Parathyroid adenoma (tissue), 2 donors: Measurements from ENCODE around the gene HSH2D.
"Not testable (repeated sequence)": the region's sequence is repeated elsewhere in the genome, so short reads cannot be mapped to it uniquely, and the experiment has no call there.

ENCODE experiments used
- H2AFZ ChIP-seq: fragments of 300-600 bp; sonication (generic); one replicate; pipeline ENCODE4 v1.7.0; 2017; ENCODE audit warnings: antibody characterized with exemption, mild to moderate bottlenecking
- H3K27ac ChIP-seq: fragments of 300-600 bp; sonication (generic); one replicate; pipeline ENCODE4 v1.7.0; 2017
- H3K27me3 ChIP-seq: fragments of 300-600 bp; sonication (generic); one replicate; pipeline ENCODE4 v1.7.0; 2017; ENCODE audit warnings: low read length; ENCODE audit not compliant: control insufficient read depth, insufficient read depth
- H3K36me3 ChIP-seq: fragments of 300-600 bp; sonication (generic); one replicate; pipeline ENCODE4 v1.7.0; 2017; ENCODE audit warnings: low read length; ENCODE audit not compliant: control insufficient read depth, insufficient read depth
- H3K4me1 ChIP-seq: fragments of 300-600 bp; sonication (generic); one replicate; pipeline ENCODE4 v1.7.0; 2017; ENCODE audit warnings: control low read depth
- H3K4me2 ChIP-seq: fragments of 300-600 bp; sonication (generic); one replicate; pipeline ENCODE4 v1.7.0; 2017; ENCODE audit warnings: low read length
- H3K4me3 ChIP-seq: fragments of 300-600 bp; sonication (generic); one replicate; pipeline ENCODE4 v1.7.0; 2017; ENCODE audit warnings: low read depth, low read length
- H3K79me2 ChIP-seq: fragments of 300-600 bp; sonication (generic); one replicate; pipeline ENCODE4 v1.7.0; 2017; ENCODE audit warnings: control low read depth
- H3K9ac ChIP-seq: fragments of 300-600 bp; sonication (generic); one replicate; pipeline ENCODE4 v1.7.0; 2017; ENCODE audit warnings: mild to moderate bottlenecking
- H3K9me3 ChIP-seq: fragments of 300-600 bp; sonication (generic); one replicate; pipeline ENCODE4 v1.7.0; 2017; ENCODE audit warnings: low read length; ENCODE audit not compliant: control insufficient read depth
- TF ChIP-seq, protein P1 (sequence below): fragments of 300-600 bp; sonication (generic); IDR thresholded peaks from one replicate; pipeline ENCODE4 v1.7.0; 2017; ENCODE audit warnings: antibody characterized with exemption, mild to moderate bottlenecking
- donor health status: primary hyperparathyroidism.

Gene HSH2D

DNA sequence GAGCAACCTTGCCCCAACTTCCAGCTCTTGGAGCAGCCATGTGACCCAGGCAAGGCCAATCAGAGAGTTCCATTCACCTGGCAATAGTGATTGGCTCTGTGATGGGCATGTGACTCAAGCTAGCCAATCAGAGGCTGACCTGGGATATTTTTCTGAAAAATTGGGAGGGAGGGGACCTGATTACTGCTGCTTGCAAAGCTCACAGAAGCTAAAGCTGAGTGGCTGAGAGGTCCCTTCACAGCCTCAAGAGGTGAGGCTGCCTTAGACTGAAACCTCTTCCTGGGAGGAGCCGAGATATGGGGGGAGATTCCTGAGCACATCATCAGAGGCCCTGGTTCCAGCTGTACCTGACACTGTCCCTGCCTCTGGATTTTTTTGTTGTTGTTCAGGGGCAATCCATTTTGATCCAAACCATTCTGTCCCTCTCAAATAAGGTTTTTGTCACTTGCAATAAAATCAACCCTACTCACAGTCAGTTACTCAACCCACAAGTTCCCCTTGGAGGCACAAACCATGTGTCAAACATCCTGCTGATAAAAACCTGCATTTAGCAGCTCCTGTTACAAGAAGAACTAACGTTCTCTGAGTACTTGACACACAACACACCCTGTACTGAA lies 25.1 kb downstream of the HSH2D start:
- H3K4me3 ChIP-seq, result no peak overlapping the region
- H3K79me2 ChIP-seq, result no peaks in the 10 kb centered on the region
- H3K9me3 ChIP-seq, result no peaks in the 10 kb centered on the region
- H3K9ac ChIP-seq, result no peak overlapping the region
- no peaks in the 10 kb centered on the region for H3K36me3 ChIP-seq
- H3K4me2 ChIP-seq, result no peak overlapping the region
- H3K27ac ChIP-seq, result no peak overlapping the region
- no peaks in the 10 kb centered on the region for H3K4me1 ChIP-seq
- H3K27me3 ChIP-seq, result no peaks in the 10 kb centered on the region
- no peak overlapping the region for H2AFZ ChIP-seq
- TF ChIP-seq, protein P1, sequence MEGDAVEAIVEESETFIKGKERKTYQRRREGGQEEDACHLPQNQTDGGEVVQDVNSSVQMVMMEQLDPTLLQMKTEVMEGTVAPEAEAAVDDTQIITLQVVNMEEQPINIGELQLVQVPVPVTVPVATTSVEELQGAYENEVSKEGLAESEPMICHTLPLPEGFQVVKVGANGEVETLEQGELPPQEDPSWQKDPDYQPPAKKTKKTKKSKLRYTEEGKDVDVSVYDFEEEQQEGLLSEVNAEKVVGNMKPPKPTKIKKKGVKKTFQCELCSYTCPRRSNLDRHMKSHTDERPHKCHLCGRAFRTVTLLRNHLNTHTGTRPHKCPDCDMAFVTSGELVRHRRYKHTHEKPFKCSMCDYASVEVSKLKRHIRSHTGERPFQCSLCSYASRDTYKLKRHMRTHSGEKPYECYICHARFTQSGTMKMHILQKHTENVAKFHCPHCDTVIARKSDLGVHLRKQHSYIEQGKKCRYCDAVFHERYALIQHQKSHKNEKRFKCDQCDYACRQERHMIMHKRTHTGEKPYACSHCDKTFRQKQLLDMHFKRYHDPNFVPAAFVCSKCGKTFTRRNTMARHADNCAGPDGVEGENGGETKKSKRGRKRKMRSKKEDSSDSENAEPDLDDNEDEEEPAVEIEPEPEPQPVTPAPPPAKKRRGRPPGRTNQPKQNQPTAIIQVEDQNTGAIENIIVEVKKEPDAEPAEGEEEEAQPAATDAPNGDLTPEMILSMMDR, result no peak

DNA sequence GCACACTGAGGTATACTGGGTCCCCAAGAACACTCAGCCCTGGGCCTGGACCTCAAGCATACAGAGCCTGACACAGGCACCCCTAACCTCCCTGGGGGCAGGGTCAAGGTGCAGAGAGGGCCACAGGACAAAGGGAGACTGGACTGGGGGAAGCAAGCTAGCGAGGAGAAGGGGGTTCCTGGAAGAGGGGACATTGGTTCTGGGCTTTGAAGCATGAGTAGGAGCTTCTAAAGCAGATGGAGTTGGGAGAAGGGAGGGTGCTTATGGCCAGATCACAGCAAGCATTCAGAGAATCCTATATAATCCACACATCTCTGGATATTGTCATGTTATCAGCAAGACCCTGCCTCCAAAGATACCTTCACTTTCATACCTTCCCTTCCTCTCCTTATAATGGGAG lies 26.6 kb downstream of the HSH2D start:
- H3K4me2 ChIP-seq, result no peak overlapping the region
- no peak overlapping the region for H3K27ac ChIP-seq
- H3K27me3 ChIP-seq, result no peaks in the 10 kb centered on the region
- H2AFZ ChIP-seq, result no peak overlapping the region
- H3K9ac ChIP-seq, result no peak overlapping the region
- H3K4me3 ChIP-seq, result no peak overlapping the region
- TF ChIP-seq, protein P1, result no peak
- no peaks in the 10 kb centered on the region for H3K4me1 ChIP-seq
- no peaks in the 10 kb centered on the region for H3K79me2 ChIP-seq
- no peaks in the 10 kb centered on the region for H3K36me3 ChIP-seq
- no peaks in the 10 kb centered on the region for H3K9me3 ChIP-seq

GRCh38 chr19:16175954-16176353 lies 32.5 kb downstream of the HSH2D start:
- TF ChIP-seq, protein P1, result no peak
- no peaks in the 10 kb centered on the region for H3K27me3 ChIP-seq
- H3K27ac ChIP-seq, result no peak overlapping the region
- no peak overlapping the region for H3K4me3 ChIP-seq
- no peak overlapping the region for H2AFZ ChIP-seq
- H3K36me3 ChIP-seq, result no peaks in the 10 kb centered on the region
- H3K4me2 ChIP-seq, result no peak overlapping the region
- H3K4me1 ChIP-seq, result no peaks in the 10 kb centered on the region
- no peaks in the 10 kb centered on the region for H3K79me2 ChIP-seq
- H3K9ac ChIP-seq, result no peak overlapping the region
- H3K9me3 ChIP-seq, result no peaks in the 10 kb centered on the region

GRCh38 chr19:16178866-16179265 lies 35.4 kb downstream of the HSH2D start:
- not testable (repeated sequence) for H3K4me1 ChIP-seq, H3K27me3 ChIP-seq, H2AFZ ChIP-seq, H3K9me3 ChIP-seq, H3K27ac ChIP-seq, H3K9ac ChIP-seq, H3K4me3 ChIP-seq, H3K36me3 ChIP-seq, H3K4me2 ChIP-seq, H3K79me2 ChIP-seq

DNA sequence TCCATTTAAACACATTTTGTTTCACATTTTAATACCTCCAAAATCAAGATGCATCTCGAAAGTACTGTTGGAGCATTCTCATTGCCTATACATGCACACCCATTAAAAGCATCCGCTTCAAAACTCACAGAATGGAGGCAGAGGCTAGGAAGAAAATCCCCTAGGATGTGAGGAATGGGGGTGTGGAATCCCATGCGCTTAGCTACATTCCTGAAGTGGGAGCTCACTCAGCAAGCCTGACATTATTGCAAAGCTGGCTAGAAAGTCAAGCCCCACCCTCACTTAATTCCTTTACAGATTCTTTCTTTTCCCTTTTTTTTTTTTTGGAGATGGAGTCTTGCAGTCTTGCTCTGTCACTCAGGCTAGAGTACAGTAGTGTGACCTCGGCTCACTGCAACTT lies 37.1 kb downstream of the HSH2D start:
- TF ChIP-seq, protein P1, result no peak

More for the DNA sequence above, 37.1 kb downstream of the HSH2D start:
- H3K4me2 ChIP-seq, result no peak overlapping the region
- H3K4me1 ChIP-seq, result no peaks in the 10 kb centered on the region
- no peak overlapping the region for H3K9ac ChIP-seq
- no peak overlapping the region for H3K27ac ChIP-seq
- no peak overlapping the region for H2AFZ ChIP-seq
- H3K79me2 ChIP-seq, result peaks cover 2% of the 10 kb centered on the region
- no peaks in the 10 kb centered on the region for H3K27me3 ChIP-seq
- no peaks in the 10 kb centered on the region for H3K36me3 ChIP-seq
- H3K9me3 ChIP-seq, result no peaks in the 10 kb centered on the region
- no peak overlapping the region for H3K4me3 ChIP-seq
